Measurements from ENCODE around the gene MROH7. TPM values are rescaled to one million over a fixed set of nuclear protein-coding genes. Genes with fewer than 3 reads are reported as not detected.

Gene MROH7
- total RNA-seq, 1 experiment from 2014 or later = not detected

GRCh38 chr1:54601730-54602129, 39.9 kb upstream of the MROH7 start:
- Histone ChIP-seq H3F3A (ENCODE audit: low read length, unreplicated experiment) (no peaks in the 10 kb centered on the region), H3K9ac (ENCODE audit: low read length) (no peak overlapping the region), H4K20me1 (ENCODE audit: low read length) (no peaks in the 10 kb centered on the region), H3K4me3 (ENCODE audit: low read length) (no peak overlapping the region), H3K79me2 (ENCODE audit: low read length) (no peaks in the 10 kb centered on the region), H3K4me1 (ENCODE audit: insufficient read depth, low read length) (peaks cover 5% of the 10 kb centered on the region; the same call in 1 of the 2 replicates), H2AFZ (ENCODE audit: low read length) (no peak overlapping the region), H3K36me3 (ENCODE audit: low read depth, low read length) (no peaks in the 10 kb centered on the region), H3K9me2 (replicated peaks; ENCODE audit: low read length) (no peaks in the 10 kb centered on the region), H3K9me3 (ENCODE audit: low read length) (no peaks in the 10 kb centered on the region), H3K27me3 (ENCODE audit: low read length) (no peaks in the 10 kb centered on the region), H3K4me2 (ENCODE audit: low read length) (no peak overlapping the region), H3K27ac (ENCODE audit: low read length) (no peak overlapping the region)
- ATAC-seq (no peak), DNase-seq (no peak)
- TF ChIP-seq CTCF (conservative IDR thresholded peaks at IDR 0.05; ENCODE audit: low read depth, low read length) (no peak), EZH2phosphoT487 (IDR thresholded peaks at IDR 0.05; ENCODE audit: borderline replicate concordance, low read length) (no peak), EZH2 (IDR thresholded peaks at IDR 0.05; ENCODE audit: low read length, unreplicated experiment) (no peak)
- ChIA-PET POLR2A (ENCODE audit: unreplicated experiment) (no interaction called here), CTCF (no interaction called here)
- intact Hi-C loops (cut with micrococcal nuclease) = no loop called here
- BruUV-seq (replicated peaks) = no TSS peak

GRCh38 chr1:54602554-54602953, 39.0 kb upstream of the MROH7 start:
- Histone ChIP-seq H3F3A (ENCODE audit: low read length, unreplicated experiment) (no peaks in the 10 kb centered on the region), H3K9ac (ENCODE audit: low read length) (no peak overlapping the region), H3K27ac (ENCODE audit: low read length) (no peak overlapping the region), H3K4me1 (ENCODE audit: insufficient read depth, low read length) (peaks cover 5% of the 10 kb centered on the region; the same call in 1 of the 2 replicates), H4K20me1 (ENCODE audit: low read length) (no peaks in the 10 kb centered on the region), H2AFZ (ENCODE audit: low read length) (no peak overlapping the region), H3K4me3 (ENCODE audit: low read length) (no peak overlapping the region), H3K27me3 (ENCODE audit: low read length) (no peaks in the 10 kb centered on the region), H3K79me2 (ENCODE audit: low read length) (no peaks in the 10 kb centered on the region), H3K36me3 (ENCODE audit: low read depth, low read length) (no peaks in the 10 kb centered on the region), H3K9me2 (replicated peaks; ENCODE audit: low read length) (no peaks in the 10 kb centered on the region), H3K4me2 (ENCODE audit: low read length) (no peak overlapping the region), H3K9me3 (ENCODE audit: low read length) (no peaks in the 10 kb centered on the region)
- TF ChIP-seq EZH2 (IDR thresholded peaks at IDR 0.05; ENCODE audit: low read length, unreplicated experiment) (no peak), EZH2phosphoT487 (IDR thresholded peaks at IDR 0.05; ENCODE audit: borderline replicate concordance, low read length) (no peak), CTCF (conservative IDR thresholded peaks at IDR 0.05; ENCODE audit: low read depth, low read length) (no peak)
- no TSS peak for BruUV-seq (replicated peaks)
- DNase-seq (no peak), ATAC-seq (no peak)
- intact Hi-C loops (cut with micrococcal nuclease) = no loop called here
- ChIA-PET CTCF (no interaction called here), POLR2A (ENCODE audit: unreplicated experiment) (no interaction called here)

- Histone ChIP-seq H3K27ac (ENCODE audit: low read length) (no peak overlapping the region), H2AFZ (ENCODE audit: low read length) (no peak overlapping the region), H3K9me2 (replicated peaks; ENCODE audit: low read length) (no peaks in the 10 kb centered on the region), H3K9me3 (ENCODE audit: low read length) (no peaks in the 10 kb centered on the region), H4K20me1 (ENCODE audit: low read length) (no peaks in the 10 kb centered on the region), H3K27me3 (ENCODE audit: low read length) (no peaks in the 10 kb centered on the region), H3K79me2 (ENCODE audit: low read length) (no peaks in the 10 kb centered on the region), H3F3A (ENCODE audit: low read length, unreplicated experiment) (no peaks in the 10 kb centered on the region), H3K36me3 (ENCODE audit: low read depth, low read length) (no peaks in the 10 kb centered on the region), H3K4me3 (ENCODE audit: low read length) (no peak overlapping the region), H3K9ac (ENCODE audit: low read length) (no peak overlapping the region), H3K4me1 (ENCODE audit: insufficient read depth, low read length) (peaks cover 5% of the 10 kb centered on the region; the same call in 1 of the 2 replicates), H3K4me2 (ENCODE audit: low read length) (no peak overlapping the region)
- intact Hi-C loops (cut with micrococcal nuclease) = no loop called here
- ChIA-PET POLR2A (ENCODE audit: unreplicated experiment) (no interaction called here), CTCF (no interaction called here)
- TF ChIP-seq CTCF (conservative IDR thresholded peaks at IDR 0.05; ENCODE audit: low read depth, low read length) = no peak
- TF ChIP-seq EZH2phosphoT487 (IDR thresholded peaks at IDR 0.05; ENCODE audit: borderline replicate concordance, low read length) = no peak
- TF ChIP-seq EZH2 (IDR thresholded peaks at IDR 0.05; ENCODE audit: low read length, unreplicated experiment) = no peak
- no peak for DNase-seq
- no peak for ATAC-seq
- no TSS peak for BruUV-seq (replicated peaks)
Measured at GRCh38 chr1:54603241-54603640, 38.3 kb upstream of the MROH7 start.
